Uterus (tissue), 4 donors: ENCODE data around the gene KPNA4. TPM values are rescaled to one million over a fixed set of nuclear protein-coding genes. Genes with fewer than 3 reads are reported as not detected.

Experiments
- DNase-seq, 2 donors: peaks; one replicate each; pipeline ENCODE4 v3.0.0-alpha.2; 2019 to 2020
- H3K27ac ChIP-seq, 2 donors: fragments of 200-600 bp; sonication (generic); 1 replicate in 1 of 2; 2 replicates in 1 of 2; pipeline ENCODE4 v1.5.1; 2016 to 2018
- H3K27me3 ChIP-seq, 2 donors: fragments of 200-600 bp; sonication (generic); one replicate each; pipeline ENCODE4 v1.5.1; 2018 to 2019; ENCODE audit warnings: control low read depth in 1 of 2
- H3K36me3 ChIP-seq, 2 donors: fragments of 200-600 bp; sonication (generic); one replicate each; pipeline ENCODE4 v1.5.1; 2019; ENCODE audit warnings: control low read depth in 1 of 2
- H3K4me1 ChIP-seq, 2 donors: fragments of 200-600 bp; sonication (generic); one replicate each; pipeline ENCODE4 v1.5.1; 2018 to 2019; ENCODE audit warnings: control low read depth in 1 of 2
- H3K4me3 ChIP-seq, 2 donors: fragments of 200-600 bp; sonication (generic); 1 replicate in 1 of 2; 2 replicates in 1 of 2; pipeline ENCODE4 v1.5.1; 2018 to 2019; ENCODE audit warnings: mild to moderate bottlenecking in 1 of 2
- H3K9me3 ChIP-seq, 2 donors: fragments of 200-600 bp; sonication (generic); one replicate each; pipeline ENCODE4 v1.5.1; 2019; ENCODE audit warnings: control low read depth in 1 of 2
- CTCF ChIP-seq, 4 experiments: fragments of 200-600 bp in 2 of 4; fragments of 450-650 bp in 2 of 4; sonication (generic) in 2 of 4; IDR thresholded peaks; one replicate each; pipeline ENCODE4 v1.5.1; 2016 to 2019; ENCODE audit warnings: antibody characterized with exemption in 4 of 4, mild to moderate bottlenecking in 2 of 4, moderate library complexity in 1 of 4
- POLR2A ChIP-seq, 2 donors: fragments of 450-650 bp; IDR thresholded peaks; one replicate each; pipeline ENCODE4 v1.6.1; 2016; ENCODE audit warnings: antibody characterized with exemption in 2 of 2, mild to moderate bottlenecking in 1 of 2, moderate library complexity in 1 of 2
- intact Hi-C: fragments of 100-400 bp; cut with DNase I; formaldehyde crosslinking; loops from one replicate; pipeline ENCODE4 v1.15.1; 2023; ENCODE audit warnings: low total_unique reads
- total RNA-seq, 4 donors: library from RNA; depleted of rRNA in 3 of 4; stranded (reverse); fragments of >200 nt in 3 of 4; gene quantifications; one replicate each; pipeline versions ENCODE4 v1.1.0 to v1.2.4, GENCODE V29; 2014 to 2023
- donor health status: DM: yes; HTN: yes; CAD: no.

The KPNA4 gene
- total RNA-seq, 4 donors from 2014 or later: 18.5 to 72.7 (median 33.5) TPM

- Histone ChIP-seq H3K4me1 (no peaks in the 10 kb centered on the region), H3K36me3 (no peaks in the 10 kb centered on the region), H3K27me3 (no peaks in the 10 kb centered on the region), H3K27ac (no peak overlapping the region), H3K9me3 (no peaks in the 10 kb centered on the region), H3K4me3 (no peak overlapping the region)
- intact Hi-C loops: no loop called here
- TF ChIP-seq POLR2A (IDR thresholded peaks at IDR 0.05): no peak
- TF ChIP-seq CTCF (IDR thresholded peaks at IDR 0.05): no peak
- no peak for DNase-seq
Observed at GRCh38 chr3:160475153-160475552, 90.2 kb downstream of the KPNA4 start.

DNA sequence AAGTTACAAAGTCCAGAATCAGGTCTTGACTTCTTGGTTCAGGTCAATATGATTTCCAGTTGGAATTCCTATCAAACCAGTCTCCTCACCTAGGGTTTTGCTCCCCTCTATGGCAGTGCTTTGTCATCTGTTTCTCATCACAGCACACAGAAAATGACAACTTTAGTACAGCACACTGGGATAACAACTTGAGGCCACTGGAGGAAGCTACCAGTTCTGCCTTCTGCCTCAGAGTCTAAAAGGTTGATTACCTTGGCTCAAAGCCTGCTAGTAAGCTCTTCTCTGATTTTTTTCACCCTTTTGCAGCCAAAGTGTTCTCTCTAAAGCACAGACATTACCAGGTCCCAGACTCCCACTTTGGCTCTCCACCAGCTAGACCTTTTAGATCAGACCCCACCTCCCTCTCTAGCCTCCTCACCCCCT is 90.9 kb downstream of the KPNA4 start:
- TF ChIP-seq POLR2A (IDR thresholded peaks at IDR 0.05): no peak
- TF ChIP-seq CTCF (IDR thresholded peaks at IDR 0.05): no peak
- Histone ChIP-seq H3K27ac (no peak overlapping the region), H3K9me3 (no peaks in the 10 kb centered on the region), H3K27me3 (no peaks in the 10 kb centered on the region), H3K36me3 (no peaks in the 10 kb centered on the region), H3K4me3 (no peak overlapping the region), H3K4me1 (no peaks in the 10 kb centered on the region)
- no peak for DNase-seq
- intact Hi-C loops: no loop called here

GRCh38 chr3:160473978-160474377 is 91.4 kb downstream of the KPNA4 start:
- Histone ChIP-seq H3K36me3 (no peaks in the 10 kb centered on the region), H3K4me1 (no peaks in the 10 kb centered on the region), H3K9me3 (no peaks in the 10 kb centered on the region), H3K27me3 (no peaks in the 10 kb centered on the region), H3K27ac (no peak overlapping the region), H3K4me3 (no peak overlapping the region)
- TF ChIP-seq CTCF (IDR thresholded peaks at IDR 0.05) (no peak), POLR2A (IDR thresholded peaks at IDR 0.05) (no peak)
- intact Hi-C loops: no loop called here
- no peak for DNase-seq

- Histone ChIP-seq H3K9me3 (no peaks in the 10 kb centered on the region), H3K36me3 (no peaks in the 10 kb centered on the region), H3K4me3 (no peak overlapping the region), H3K27me3 (no peaks in the 10 kb centered on the region), H3K4me1 (no peaks in the 10 kb centered on the region), H3K27ac (no peak overlapping the region)
- TF ChIP-seq CTCF (IDR thresholded peaks at IDR 0.05) (no peak), POLR2A (IDR thresholded peaks at IDR 0.05) (no peak)
- DNase-seq: no peak
- intact Hi-C loops: no loop called here
Observed at GRCh38 chr3:160473221-160473620, 92.2 kb downstream of the KPNA4 start.

GRCh38 chr3:160472344-160472743 is 93.0 kb downstream of the KPNA4 start:
- DNase-seq: no peak
- H3K4me3 ChIP-seq: no peak overlapping the region

More at GRCh38 chr3:160472344-160472743, 93.0 kb downstream of the KPNA4 start:
- Histone ChIP-seq H3K27me3 (no peaks in the 10 kb centered on the region), H3K36me3 (no peaks in the 10 kb centered on the region), H3K9me3 (no peaks in the 10 kb centered on the region), H3K4me1 (no peaks in the 10 kb centered on the region), H3K27ac (no peak overlapping the region)
- TF ChIP-seq POLR2A (IDR thresholded peaks at IDR 0.05) (no peak), CTCF (IDR thresholded peaks at IDR 0.05) (no peak)
- intact Hi-C loops: no loop called here
